ENCODE results near the gene TRPM5.

Gene TRPM5

GRCh38 chr11:2419638-2420501 is 24.4 kb downstream of the TRPM5 start:
- DNase-seq: peak; percentile 9

GRCh38 chr11:2418693-2419360 is 25.5 kb downstream of the TRPM5 start:
- DNase-seq: no peak

DNA sequence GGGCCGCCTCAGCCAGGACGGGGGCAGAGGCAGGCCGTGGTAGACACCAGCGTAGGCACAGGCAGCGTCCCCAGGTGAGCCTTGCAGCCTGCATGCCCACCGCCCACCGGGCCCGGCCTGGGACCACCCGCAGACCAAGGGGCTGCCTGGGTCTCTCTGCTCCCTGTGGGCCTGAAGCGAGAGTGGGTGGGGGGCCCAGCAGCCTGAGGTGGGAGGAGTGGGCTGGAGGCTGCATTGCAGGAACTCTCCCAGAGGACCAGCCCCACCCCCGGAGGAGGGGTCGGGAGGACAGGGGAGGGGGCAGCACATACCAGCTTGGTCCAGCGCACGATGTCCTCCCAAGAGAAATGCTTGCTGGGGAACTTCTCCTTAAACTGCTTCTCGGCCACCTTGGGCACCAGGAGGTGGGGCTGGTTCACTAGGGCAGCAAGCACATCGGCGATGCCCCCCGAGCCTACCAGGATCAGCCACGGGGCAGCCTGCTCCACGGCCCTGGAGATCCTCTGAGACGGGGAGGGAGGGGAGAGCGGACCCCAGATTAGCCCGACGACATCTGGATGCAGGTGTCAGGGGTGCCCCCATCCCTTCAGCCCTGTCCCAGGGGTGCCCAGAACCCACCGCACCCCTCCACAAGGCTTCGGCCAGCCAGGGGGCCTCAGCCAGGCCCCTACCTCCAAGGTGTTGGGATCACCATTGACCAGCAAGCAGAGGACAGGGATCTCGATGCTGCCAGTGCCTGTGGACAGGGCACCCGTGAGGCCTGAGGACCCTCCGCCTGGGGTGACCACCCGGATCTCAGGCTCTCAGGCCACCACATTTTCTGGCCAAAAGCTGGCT is 26.2 kb downstream of the TRPM5 start:
- no peak for DNase-seq

DNA sequence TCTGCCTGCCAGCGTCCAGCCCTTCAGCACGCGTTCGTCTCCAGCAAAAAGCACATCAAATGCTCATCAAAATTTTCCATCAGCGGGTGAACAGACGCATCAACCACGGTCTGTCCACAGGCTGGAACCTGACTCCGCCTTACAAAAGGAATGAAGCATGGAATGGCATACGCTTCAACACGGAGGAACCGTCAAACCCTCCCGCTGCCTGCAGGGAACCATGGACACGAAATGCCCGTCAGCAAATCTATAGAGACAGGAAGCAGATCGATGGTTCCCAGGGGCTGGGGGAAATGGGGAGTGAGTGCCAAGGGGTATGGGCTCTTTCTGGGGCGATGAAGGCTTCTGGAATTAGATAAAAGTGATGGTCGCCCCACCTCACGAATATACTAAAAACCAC is 27.5 kb downstream of the TRPM5 start:
- DNase-seq: no peak

DNA sequence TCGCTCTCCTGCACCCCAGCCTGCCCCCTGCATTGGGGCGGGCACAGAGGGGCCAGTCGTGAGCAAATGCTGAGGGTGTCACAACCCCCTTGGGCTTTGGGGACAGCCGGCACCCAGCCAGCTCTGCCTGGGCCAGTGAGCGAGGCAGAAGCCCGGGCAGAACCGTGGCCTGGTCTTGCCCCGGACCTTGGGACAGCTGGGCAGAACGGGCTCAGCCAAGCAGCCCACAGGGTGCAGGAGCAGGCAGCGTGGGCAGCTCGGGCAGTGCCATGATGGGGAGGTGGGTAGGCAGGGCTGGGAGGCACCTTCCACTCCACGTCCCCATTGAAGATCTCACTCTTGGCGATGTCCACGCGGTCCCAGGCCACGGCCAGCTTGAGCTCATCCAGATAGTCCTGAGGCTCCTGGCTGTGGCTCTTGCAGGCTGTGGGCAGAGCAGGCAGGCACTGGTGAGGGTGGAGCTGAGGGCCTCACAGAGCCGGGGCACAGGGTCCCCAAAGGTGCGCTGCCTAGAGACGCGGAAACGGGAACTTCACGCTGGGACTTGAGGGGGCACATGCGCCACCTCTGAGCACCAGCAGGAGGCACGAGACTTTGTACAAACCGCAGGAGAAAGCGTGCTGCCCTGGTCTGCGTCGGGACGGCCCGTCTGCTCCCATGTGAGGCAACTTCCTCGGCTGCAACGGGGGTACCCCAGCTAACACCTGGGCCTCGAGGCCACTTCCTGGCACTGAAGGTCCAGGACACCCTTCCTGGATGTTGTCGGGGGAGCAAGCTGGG is 28.5 kb downstream of the TRPM5 start:
- DNase-seq: no peak

GRCh38 chr11:2415171-2415570 is 29.1 kb downstream of the TRPM5 start:
- DNase-seq: no peak

- DNase-seq: no peak
Observed at GRCh38 chr11:2414616-2415015, 29.7 kb downstream of the TRPM5 start.

- no peak for DNase-seq
Observed at GRCh38 chr11:2413742-2414579, 30.4 kb downstream of the TRPM5 start.

- DNase-seq: no peak
Observed at GRCh38 chr11:2412323-2412722, 32.0 kb downstream of the TRPM5 start.

DNA sequence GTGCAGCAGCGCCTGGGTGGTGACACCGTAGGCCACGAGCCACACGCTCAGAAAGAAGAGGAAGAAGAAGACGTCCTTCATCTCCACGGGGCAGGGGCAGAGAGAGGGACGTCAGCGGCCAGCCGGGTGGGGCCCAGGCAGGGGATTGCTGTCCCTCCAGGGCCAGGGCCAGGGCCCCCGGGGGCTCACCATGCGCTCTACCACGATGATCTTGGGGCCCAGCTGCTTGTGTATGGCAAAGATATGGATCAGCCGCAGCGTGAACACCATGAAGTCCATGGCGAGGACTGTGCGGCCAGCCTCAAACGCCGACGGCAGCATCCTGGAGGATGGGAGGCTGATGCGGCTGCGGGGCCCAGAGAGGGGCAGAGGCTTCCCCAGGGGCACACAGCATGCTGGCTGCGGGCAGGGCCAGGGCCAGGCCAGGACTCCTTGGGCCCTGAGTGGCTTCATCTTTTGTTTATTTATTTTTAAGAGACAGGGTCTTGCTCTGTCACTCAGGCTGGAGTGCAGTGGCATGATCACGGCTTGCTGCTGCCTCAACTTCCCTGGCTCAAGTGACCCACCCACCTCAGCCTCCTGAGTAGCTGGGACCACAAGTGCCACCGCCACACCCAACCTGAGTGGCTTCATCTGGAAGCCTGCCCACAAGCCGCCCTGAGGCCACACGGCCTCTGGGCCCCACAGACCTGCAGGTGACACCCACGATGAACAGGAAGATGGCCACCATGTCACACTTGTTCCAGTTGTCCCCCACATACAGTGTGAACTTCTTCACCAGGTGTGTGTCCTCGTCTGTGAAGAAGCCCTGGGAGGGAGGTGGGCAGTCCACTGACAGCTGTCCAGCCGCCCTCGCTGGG is 32.6 kb downstream of the TRPM5 start:
- no peak for DNase-seq

- no peak for DNase-seq
Observed at GRCh38 chr11:2410616-2411015, 33.7 kb downstream of the TRPM5 start.

DNA sequence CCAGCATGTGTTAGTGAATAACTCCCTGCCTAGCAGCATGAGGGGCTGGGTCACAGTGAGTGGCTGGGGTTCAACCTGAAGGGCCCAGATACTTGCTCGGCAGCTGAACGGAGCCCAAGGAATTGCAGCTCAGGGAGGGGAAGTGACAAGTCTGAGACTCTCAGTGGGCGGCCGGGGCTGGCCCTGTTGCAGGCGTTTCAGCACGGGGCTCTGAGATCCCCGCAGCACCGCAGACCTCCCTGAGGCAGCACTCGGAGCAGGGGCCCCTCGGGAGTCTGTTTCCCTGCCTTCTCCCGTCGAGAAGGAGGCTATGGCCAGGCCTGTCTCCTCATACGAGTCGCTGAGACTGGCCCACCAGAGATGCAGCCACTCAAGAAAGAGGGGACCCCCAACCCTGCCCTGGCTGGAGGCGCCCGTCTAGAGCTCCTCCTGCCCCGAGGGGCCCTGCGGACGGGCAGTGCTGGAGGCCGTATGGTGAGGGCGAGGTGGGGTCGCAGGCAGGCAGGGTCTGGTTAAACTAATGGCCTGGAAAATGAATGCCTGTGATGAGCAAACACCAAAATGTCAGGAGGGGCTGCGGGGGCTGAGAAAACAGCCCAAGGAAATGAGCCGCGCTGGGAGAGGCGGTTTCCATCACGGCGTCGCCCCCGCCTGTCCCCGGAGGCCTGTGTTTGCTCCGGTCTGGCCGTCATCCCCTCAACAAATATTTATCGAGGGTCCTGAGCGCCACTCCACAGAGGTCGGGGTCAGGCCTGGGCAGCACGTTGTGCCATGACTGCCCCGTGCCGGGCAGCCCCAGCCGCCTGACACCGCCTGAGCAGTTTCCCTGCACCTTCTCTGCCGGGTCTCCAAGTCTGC is 34.5 kb downstream of the TRPM5 start:
- DNase-seq: no peak

DNA sequence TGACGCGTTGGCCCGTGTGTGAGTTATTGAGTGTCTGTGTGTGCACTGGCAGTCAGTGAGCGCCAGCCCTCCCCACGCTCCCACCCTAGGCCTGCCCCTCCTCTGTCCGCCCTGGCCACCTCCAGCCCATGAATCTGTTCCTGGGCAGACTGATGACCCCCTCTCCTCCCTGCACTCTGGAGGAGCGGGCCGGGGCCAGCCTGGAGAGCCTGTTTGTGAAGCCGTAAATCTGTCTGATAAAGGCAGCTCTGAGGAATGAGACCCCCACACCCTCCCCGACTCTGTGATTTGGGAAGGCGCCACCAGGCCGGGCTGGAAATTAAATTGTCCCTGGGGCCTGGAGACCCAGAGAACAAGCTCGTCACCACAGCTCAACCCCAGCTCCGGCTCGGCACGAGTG is 35.2 kb downstream of the TRPM5 start:
- DNase-seq: no peak

DNA sequence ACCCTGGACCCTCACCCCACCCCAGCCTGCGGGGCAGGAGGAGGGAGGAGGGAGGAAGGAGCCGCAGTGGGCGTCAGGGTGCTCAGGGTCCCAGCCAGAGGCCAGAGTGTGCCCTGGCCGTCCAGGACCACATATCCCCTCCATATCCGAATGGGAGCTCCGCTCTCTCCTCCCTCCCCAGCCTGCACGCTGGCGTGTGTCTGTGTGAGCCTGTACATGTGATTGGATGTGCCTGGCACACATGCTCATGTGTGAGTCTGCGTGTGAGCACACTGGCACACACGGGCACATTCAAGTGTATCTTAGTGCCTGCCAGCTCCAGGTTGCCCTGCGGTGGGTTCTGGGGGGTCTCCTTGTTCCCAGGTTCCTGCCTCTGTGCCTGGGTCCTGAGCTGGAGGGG is 35.6 kb downstream of the TRPM5 start:
- DNase-seq: no peak

GRCh38 chr11:2406878-2407410 is 37.4 kb downstream of the TRPM5 start:
- DNase-seq: no peak

DNA sequence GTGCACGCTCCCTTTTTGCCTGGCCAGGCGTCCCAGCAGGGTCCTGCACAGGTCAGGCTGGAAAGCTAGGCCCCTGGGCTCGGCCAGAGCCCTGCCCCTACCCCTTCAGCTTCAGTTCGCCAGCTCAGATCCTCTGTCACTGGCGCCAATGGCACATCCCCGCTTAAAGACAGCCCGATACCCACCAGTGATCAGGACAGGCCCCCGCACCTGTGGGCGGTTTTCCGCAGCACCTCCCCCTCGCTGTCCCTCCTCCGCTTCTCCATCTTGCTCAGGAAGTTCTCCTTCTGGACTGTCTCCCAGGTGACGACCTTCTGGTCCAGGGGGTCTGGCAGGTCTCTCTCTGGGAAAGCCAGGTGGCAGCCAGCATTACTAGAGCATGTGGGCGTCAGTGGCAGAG is 37.9 kb downstream of the TRPM5 start:
- no peak for DNase-seq

DNA sequence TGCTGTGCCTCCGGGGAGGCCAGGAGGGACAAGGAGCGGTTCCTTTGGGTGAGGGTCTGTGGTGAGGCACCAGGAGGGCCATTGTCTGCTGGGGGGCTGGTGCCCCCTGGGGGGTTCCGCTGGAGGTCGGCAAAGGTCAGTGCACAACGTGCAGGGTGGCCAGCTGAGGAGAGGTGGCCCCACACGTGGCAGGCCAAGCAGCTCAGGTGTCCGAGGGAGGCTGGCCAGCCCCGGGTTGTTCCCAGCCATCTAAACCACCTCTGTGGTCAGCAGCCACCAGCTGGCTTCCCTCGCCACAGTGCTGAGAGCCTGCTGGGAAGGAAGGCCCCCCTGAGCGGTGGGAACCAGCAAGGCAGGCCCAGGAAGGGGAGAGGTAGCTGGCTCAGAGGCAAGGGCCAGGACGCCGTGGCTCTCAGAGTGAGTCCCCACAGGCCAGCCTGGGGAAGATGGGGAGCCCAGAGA is 39.5 kb downstream of the TRPM5 start:
- DNase-seq: no peak

DNA sequence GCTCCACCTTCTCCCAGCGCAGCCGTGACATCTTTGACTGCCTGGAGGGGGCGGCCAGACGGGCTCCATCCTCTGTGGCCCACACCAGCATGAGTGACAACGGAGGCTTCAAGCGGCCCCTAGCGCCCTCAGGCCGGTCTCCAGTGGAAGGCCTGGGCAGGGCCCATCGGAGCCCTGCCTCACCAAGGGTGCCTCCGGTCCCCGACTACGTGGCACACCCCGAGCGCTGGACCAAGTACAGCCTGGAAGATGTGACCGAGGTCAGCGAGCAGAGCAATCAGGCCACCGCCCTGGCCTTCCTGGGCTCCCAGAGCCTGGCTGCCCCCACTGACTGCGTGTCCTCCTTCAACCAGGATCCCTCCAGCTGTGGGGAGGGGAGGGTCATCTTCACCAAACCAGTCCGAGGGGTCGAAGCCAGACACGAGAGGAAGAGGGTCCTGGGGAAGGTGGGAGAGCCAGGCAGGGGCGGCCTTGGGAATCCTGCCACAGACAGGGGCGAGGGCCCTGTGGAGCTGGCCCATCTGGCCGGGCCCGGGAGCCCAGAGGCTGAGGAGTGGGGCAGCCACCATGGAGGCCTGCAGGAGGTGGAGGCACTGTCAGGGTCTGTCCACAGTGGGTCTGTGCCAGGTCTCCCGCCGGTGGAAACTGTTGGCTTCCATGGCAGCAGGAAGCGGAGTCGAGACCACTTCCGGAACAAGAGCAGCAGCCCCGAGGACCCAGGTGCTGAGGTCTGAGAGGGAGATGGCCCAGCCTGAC is 41.2 kb downstream of the TRPM5 start:
- no peak for DNase-seq

DNA sequence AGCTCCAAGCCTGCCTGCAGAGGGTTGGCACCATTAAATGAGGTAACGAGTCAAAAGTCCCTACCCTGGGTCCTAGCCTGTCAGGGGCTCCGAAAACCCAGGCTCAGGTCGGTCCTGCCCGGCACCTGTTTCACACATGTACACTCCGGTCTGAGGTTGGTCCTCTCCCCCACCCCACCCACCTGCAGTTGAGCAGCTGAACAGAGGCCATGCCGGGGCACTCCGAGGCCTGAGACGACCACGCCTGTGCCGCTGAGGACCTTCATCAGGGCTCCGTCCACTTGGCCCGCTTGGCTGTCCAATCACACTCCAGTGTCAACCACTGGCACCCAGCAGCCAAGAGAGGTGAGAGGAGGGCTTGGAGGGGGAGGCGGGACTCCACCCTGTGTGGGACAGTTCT is 42.2 kb downstream of the TRPM5 start:
- no peak for DNase-seq

Data from GOT3 (cell line).